ENCODE data around the gene TMEM229B. TPM values are rescaled to one million over a fixed set of nuclear protein-coding genes. Genes with fewer than 3 reads are reported as not detected.

Gene TMEM229B
- total RNA-seq, 1 donor from 2014 or later = 1.3 TPM

- Mint-ChIP-seq H3K27ac (ENCODE audit: unreplicated experiment) (no peak overlapping the region), H3K4me1 (ENCODE audit: low read depth, unreplicated experiment) (no peaks in the 10 kb centered on the region), H3K4me3 (ENCODE audit: unreplicated experiment) (no peak overlapping the region), H3K36me3 (ENCODE audit: low read depth, unreplicated experiment) (no peaks in the 10 kb centered on the region), H3K27me3 (ENCODE audit: low read depth, unreplicated experiment) (peaks cover 8% of the 10 kb centered on the region), H3K9me3 (ENCODE audit: unreplicated experiment) (peaks cover 5% of the 10 kb centered on the region)
- Histone ChIP-seq H3K27me3 (ENCODE audit: insufficient read depth, low read length) (peaks cover 4% of the 10 kb centered on the region), H3K4me2 (ENCODE audit: low read length) (no peak overlapping the region), H3K4me3 (ENCODE audit: insufficient read depth, low read depth, low read length) (no peak overlapping the region), H3K4me1 (ENCODE audit: insufficient read depth, low read length) (peaks cover 10% of the 10 kb centered on the region), H3K79me2 (ENCODE audit: insufficient read depth, low read length) (no peaks in the 10 kb centered on the region), H3K27ac (ENCODE audit: low read depth, low read length) (no peak overlapping the region), H3K9ac (ENCODE audit: low read length) (no peak overlapping the region), H3K36me3 (ENCODE audit: insufficient read depth, low read length) (no peaks in the 10 kb centered on the region), H2AFZ (ENCODE audit: low read depth, low read length) (no peak overlapping the region), H4K20me1 (ENCODE audit: insufficient read depth, low read length) (no peaks in the 10 kb centered on the region), H3K9me3 (ENCODE audit: insufficient read depth, low read depth, low read length) (no peaks in the 10 kb centered on the region)
- no peak for FAIRE-seq
- DNase-seq (ENCODE audit: low read depth) = no peak
- no peak for TF ChIP-seq CTCF (IDR thresholded peaks at IDR 0.05; ENCODE audit: insufficient read depth, low read depth, low read length)
- TF ChIP-seq EZH2 (IDR thresholded peaks at IDR 0.05; ENCODE audit: insufficient read depth, low read length) = no peak
Measured at GRCh38 chr14:67421356-67422224, 66.9 kb downstream of the TMEM229B start.

Small RNAs within 50 kb of the gene (microRNA-seq; reads per million reads assigned to microRNA genes)
- gene MIR5694 = not detected

Other genes with a start within 250 kb of the TMEM229B start
- gene PALS1, start 247.3 kb downstream of the TMEM229B start, total RNA-seq = 33.8 and 46.0 TPM in 2 replicates
- gene ATP6V1D, start 128.9 kb downstream of the TMEM229B start, total RNA-seq = 96.3 and 105 TPM in 2 replicates
- gene EIF2S1, start 128.4 kb downstream of the TMEM229B start, total RNA-seq = 123 and 143 TPM in 2 replicates
- gene PLEK2, start 76.6 kb downstream of the TMEM229B start, total RNA-seq = 0.75 and 1.3 TPM in 2 replicates
- 2.3 and 3.3 TPM in 2 replicates for gene PLEKHH1, start 44.6 kb upstream of the TMEM229B start, total RNA-seq
- gene PIGH, start 111.5 kb upstream of the TMEM229B start, total RNA-seq = 11.3 and 13.5 TPM in 2 replicates
- gene ARG2, start 131.2 kb upstream of the TMEM229B start, total RNA-seq = 8.9 and 11.6 TPM in 2 replicates
- 82.7 and 92.0 TPM in 2 replicates for gene VTI1B, start 185.9 kb upstream of the TMEM229B start, total RNA-seq
- gene RDH11, start 207.0 kb upstream of the TMEM229B start, total RNA-seq = 92.3 and 96.2 TPM in 2 replicates
- 0.16 TPM in 1 of 2 replicates, not detected in the other for gene RDH12, start 213.2 kb upstream of the TMEM229B start, total RNA-seq